ENCODE results near the gene IGHMBP2. TPM values are rescaled to one million over a fixed set of nuclear protein-coding genes. Genes with fewer than 3 reads are reported as not detected.

The IGHMBP2 gene
- total and polyA plus RNA-seq, 2 of the 8 experiments (the other 6 are each of a cell fraction or from before 2014, with no cell fraction given): 8.4 to 17.6 TPM

DNA sequence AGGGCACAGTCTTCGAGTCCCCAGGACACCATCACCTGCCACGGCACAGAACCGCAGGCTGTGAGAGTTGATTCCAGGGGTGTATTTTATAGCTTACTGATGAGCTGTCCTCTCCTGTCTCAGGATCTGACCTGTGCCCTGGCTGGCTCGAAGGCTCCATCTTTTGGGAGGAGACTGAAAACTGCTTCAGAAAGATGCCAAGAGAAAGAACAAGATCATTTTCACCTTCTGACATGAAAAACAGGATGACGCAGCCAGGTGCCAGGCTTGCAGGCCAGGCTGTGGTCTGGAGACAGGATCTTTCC lies 74.9 kb downstream of the IGHMBP2 start (continued):
- TF ChIP-seq KDM1A (IDR thresholded peaks at IDR 0.05; ENCODE audit: borderline replicate concordance, low read length) (no peak), TCF12 (IDR thresholded peaks at IDR 0.05; ENCODE audit: low read depth, low read length) (no peak), YY1 (IDR thresholded peaks at IDR 0.05; ENCODE audit: low read depth, low read length) (no peak), JUN (IDR thresholded peaks at IDR 0.05; ENCODE audit: low read depth, low read length) (no peak), SIRT6 (IDR thresholded peaks at IDR 0.05; ENCODE audit: low read length) (no peak)

Data from H1 (cell line).